CD4-positive, alpha-beta T cell treated with Interferon alpha-2 for 1 hour (primary cell): Measurements from ENCODE around the gene CREB3L4.
"Not testable (repeated sequence)": the region's sequence is repeated elsewhere in the genome, so short reads cannot be mapped to it uniquely, and the experiment has no call there.

Source experiments
- DNase-seq, 2 donors: peaks; one replicate each; pipeline ENCODE4 v3.0.0-alpha.2; 2020 to 2022

Gene CREB3L4

GRCh38 chr1:153987621-153988020 is 19.9 kb downstream of the CREB3L4 start:
- DNase-seq: no peak

GRCh38 chr1:153990468-153991150 is 22.9 kb downstream of the CREB3L4 start, which contains the start of gene RPS27:
Gene RPS27, plus strand, starts transcription at chr1:153990762. Its CDS starts 35 bp downstream, at chr1:153990797.
- DNase-seq: peak; percentile 96 to 97

GRCh38 chr1:153991151-153991630 is 23.5 kb downstream of the CREB3L4 start:
- DNase-seq: no peak

- no peak for DNase-seq
These were observed 24.1 kb downstream of the CREB3L4 start for GRCh38 chr1:153991806-153992205.

- no peak for DNase-seq
These were observed 27.5 kb downstream of the CREB3L4 start for GRCh38 chr1:153995202-153995601.

- DNase-seq: no peak
These were observed 27.9 kb downstream of the CREB3L4 start for GRCh38 chr1:153995640-153996039.

- DNase-seq: not testable (repeated sequence)
These were observed 29.2 kb downstream of the CREB3L4 start for GRCh38 chr1:153996882-153997281.

- DNase-seq: no peak
These were observed 32.7 kb downstream of the CREB3L4 start for GRCh38 chr1:154000420-154000819.

- no peak for DNase-seq
These were observed 38.4 kb downstream of the CREB3L4 start for GRCh38 chr1:154006136-154006535.

GRCh38 chr1:154012129-154012528 is 44.4 kb downstream of the CREB3L4 start:
- DNase-seq: no peak

- not testable (repeated sequence) for DNase-seq
These were observed 44.8 kb downstream of the CREB3L4 start for GRCh38 chr1:154012543-154012942.

- DNase-seq: no peak
These were observed 46.6 kb downstream of the CREB3L4 start for GRCh38 chr1:154014154-154014907.

GRCh38 chr1:154019269-154019668 is 51.6 kb downstream of the CREB3L4 start:
- no peak for DNase-seq

GRCh38 chr1:154019940-154020339 is 52.2 kb downstream of the CREB3L4 start:
- no peak for DNase-seq
